NCI-H345 (cell line): ENCODE data around the gene SLC25A38.
"Not testable (repeated sequence)": the region's sequence is repeated elsewhere in the genome, so short reads cannot be mapped to it uniquely, and the experiment has no call there.

Experiments used
- DNase-seq: peaks from one replicate; lab custom pipeline; 2025; lab: John Stamatoyannopoulos, UW

Gene SLC25A38, protein sequence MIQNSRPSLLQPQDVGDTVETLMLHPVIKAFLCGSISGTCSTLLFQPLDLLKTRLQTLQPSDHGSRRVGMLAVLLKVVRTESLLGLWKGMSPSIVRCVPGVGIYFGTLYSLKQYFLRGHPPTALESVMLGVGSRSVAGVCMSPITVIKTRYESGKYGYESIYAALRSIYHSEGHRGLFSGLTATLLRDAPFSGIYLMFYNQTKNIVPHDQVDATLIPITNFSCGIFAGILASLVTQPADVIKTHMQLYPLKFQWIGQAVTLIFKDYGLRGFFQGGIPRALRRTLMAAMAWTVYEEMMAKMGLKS

DNA sequence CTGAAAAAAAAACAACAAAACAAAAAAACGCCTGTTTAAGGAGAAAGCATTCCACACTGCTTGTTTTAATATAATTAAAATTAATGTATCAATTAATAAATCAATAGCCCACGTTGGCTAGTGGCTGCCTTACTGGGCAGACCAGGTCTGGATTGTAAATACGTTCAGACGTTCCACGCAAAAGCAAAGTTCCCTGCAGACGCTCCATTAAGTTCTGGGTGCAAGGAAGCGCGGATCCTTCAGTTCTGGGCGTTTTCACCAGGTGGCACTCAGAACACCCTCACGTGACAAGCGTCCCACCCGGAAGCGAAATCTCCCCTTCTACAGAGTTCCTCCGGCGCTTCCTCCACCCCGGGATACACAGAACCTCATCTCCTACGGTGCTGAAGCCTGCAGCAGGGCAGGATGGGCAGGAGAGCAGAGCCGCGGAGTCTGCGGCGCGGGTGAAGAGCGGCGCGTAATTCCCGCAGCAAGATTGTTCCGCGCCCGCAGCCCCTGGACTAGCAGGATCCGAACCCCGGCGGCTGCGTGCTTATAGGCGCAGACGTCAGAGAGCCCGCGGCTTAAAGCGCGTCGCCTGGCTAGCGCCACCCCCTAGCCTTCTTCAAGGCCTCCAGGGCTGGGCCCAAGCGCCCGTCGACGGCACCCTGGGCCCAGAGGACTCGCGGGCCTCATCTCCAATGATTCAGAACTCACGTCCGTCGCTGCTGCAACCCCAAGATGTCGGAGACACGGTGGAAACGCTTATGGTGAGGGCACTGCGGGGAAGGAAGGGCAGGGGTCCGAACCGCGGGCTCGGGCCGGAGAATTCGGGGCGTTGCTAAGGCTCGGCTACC lies at the start of gene SLC25A38:
Gene SLC25A38 (plus strand): TSS at position 326 of the 836 bp plus-strand sequence. CDS start 355 bp downstream, at position 681.
- DNase-seq, result no peak

DNA sequence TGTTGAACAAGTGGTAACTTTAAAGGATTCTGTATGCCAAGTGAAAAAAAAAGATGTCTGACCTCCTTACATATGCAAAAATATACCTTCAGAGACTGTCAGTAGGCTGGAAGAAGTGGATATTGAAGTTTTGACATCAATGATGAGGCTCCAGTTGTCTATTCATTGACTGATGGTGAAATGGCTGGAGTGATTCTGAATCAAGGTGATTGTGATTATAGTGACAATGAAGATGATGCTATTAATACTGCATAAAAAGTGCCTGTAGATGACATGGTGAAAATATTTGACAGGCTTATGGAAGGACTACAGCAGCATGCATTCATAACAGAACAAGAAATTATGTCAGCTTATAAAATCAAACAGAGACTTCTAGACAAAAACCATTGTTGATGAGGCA lies 49.6 kb upstream of the SLC25A38 start:
- DNase-seq, result no peak

DNA sequence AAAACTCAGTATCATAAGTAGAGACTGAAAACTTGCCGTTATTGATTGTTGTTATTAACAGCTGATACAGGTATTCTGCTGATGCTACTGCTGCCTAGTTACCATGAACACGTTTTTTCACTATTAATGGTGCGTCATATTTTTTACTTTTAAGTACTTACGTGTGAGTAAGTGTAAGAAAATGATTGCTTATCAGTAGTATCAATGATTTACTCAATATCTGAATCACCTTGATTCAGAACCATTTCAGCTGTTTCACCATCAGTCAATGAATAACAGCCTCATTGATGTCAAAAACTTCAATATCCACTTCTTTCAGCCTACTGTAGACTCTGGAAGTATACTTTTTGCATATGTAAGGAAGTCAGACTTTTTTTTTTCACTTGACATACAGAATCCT lies 49.0 kb upstream of the SLC25A38 start:
- no peak for DNase-seq

DNA sequence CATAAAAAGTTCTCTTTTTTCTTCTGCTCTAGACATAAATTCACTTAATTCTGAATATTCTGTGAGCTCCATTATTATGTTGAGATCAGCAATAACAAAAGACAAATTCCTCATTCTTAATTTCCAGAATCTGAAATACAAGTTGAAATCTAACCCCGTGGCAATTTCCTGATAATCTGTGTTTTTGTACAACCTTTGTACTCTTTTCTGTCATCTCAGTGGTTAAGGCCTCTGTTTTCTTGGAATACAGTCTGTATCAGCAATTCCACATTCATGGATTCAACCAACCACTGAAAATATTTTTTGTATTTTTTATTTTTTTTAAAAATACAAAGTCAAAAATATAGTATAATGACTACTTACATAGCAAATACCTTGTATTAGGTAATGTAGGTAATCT lies 45.0 kb upstream of the SLC25A38 start:
- no peak for DNase-seq

DNA sequence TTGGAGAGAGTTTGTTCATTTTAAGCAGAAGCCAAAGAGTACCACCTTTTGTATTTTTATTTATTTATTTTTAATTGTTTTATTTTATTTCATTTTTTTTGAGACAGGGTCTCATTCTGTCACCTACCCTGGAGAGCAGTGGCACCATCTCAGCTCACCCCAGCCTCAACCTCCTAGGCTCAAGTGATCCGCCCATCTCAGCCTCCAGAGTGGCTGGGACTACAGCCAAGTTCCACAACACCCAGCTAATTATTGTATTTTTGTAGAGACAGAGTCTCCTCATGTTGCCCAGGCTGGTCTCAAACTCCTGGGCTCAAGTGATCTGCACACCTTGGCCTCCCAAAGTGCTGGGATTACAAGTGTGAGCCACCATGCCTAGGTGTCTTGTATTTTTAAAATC lies 44.1 kb upstream of the SLC25A38 start:
- no peak for DNase-seq

DNA sequence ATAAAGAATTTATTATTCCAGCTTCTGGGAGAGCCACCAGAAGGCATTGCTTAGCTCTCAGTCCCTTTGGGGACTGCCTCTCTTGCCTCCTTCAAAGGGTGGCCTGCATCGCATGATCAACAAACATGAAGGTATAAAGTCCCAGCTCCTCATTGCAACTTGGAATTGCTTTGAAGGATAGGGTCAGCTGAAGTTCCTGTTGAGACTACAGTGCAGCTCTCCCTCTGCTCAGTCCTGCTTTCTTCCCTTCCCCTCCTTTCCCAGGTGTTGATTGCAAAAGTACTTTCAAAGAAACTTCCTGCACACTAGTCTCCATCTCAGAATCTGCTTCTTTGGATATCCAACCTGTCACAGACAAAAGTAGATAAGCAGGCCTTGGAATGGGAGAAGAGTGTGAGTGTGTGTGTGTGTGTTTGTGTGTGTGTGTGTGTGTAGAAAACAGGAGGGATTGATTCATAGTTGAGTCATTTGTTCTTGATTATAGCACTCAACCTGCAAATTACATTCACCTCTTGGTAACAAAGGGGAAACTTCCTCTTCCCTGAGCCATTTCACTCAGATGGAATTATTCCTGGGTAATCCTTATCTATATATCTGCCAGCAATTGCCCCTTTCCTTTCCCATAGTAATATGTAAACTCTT lies 40.0 kb upstream of the SLC25A38 start:
- DNase-seq, result no peak

DNA sequence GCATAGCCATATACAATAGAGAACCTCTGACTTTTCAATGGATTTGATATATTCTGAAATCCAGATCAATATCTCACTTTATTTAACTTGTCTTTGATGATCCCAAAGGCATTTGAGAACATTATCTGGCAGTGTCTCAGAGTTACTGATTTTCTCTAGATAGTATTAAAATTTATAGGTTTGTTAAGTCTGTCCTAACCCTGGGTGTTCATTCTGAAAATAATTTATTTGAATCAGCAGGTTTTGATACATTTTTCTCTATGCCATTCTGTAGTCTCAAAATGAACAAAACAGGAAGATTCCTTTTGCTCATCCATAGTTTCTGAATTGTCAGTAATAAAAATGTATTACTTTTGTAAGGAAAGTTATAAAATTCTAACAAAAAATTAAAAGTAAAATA lies 39.4 kb upstream of the SLC25A38 start:
- no peak for DNase-seq

DNA sequence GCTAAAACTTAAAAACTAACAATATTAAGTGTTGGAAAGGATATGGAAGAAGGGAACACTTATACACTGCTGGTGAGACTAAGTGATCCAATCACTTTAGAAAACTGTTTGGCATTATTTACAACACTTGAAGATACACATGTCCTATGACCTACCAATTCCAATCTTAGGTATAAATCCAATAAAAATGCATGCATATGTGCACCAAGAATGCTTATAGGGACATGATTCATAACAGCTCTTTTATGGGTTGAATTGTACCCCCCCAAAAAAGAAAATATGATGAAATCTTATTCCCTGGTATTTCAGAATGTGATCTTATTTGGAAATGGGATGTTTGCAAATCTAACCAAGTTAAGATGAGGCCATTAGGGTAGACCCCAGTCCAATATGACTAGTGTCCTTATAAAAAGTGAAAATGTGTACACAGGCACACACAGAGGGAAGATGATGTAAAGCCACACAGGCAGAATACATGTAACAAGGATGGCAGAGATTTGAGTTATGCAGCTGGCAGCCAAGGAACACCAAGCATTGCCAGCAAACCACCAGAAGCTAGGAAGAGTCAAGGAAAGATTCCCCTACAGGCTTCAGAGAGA lies 38.3 kb upstream of the SLC25A38 start:
- DNase-seq, result no peak

DNA sequence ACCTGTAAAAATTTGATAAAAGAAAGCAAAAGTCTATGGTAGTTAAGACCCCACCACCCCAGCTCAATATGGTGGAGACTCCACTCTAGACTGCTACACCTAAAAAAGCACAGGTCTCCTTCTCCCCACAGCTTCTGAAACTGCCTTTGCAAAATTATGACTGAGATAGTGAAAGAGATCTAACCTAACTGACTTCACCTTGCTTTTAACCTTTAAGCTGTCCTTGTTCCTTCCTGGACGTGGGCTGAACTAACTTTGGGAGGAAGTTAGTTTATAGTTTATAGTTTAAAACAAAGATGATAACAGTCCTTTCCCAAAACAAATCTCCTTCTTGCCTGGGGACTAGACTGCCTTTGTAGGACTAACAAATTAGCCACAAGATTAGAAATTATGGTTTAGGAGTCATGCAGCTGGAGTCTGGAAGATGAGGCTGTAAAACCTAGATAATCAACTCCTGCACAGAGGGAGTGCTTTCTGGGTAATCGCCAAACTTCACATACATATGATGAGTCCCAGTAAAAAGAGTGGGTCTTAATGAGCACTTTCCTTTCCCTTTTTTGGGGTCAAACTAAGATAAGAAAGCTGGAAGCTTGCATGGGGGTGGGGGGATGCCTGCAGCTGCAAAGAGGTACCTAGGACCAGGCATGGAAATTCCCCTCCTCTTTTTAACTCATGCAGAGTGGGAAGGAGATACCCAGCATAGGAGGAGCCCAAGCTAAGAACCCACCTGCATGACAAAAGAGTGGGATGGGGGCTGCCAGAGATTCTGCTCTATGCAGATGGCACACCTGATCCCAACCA lies 36.2 kb upstream of the SLC25A38 start:
- DNase-seq, result no peak

DNA sequence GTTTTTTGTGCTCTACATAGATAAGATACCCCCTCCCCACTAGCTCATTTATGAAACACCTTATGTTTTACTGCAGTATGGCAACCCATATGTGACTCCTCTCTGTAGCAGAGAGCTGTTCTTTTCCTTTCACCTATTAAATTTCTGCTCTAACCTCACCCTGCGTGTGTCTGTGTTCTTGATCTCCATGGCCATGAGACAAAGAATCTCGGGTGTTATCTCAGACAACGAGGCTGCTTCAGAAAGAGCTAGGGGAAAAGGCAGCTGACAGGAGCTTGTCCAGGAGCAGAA lies 35.6 kb upstream of the SLC25A38 start:
- DNase-seq, result no peak

DNA sequence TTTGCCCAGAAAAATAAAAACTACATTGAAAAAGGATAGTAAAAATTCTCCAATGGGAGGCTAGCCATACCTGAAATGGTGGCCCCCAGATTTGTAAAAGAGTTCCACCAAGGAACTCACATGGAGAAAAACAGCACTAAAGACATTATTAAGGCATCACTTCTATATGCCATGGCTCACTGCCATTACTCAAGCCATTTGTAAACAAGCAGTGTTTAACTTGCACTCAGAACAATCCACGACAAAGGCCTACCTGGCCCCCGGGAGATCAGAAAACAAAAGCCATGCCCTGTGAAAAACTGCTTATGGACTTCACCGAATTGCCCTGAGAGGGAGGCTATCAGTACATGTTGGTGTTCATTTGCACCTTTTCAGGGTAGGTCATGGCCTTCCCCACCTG lies 34.1 kb upstream of the SLC25A38 start:
- DNase-seq, result peak; percentile 84

DNA sequence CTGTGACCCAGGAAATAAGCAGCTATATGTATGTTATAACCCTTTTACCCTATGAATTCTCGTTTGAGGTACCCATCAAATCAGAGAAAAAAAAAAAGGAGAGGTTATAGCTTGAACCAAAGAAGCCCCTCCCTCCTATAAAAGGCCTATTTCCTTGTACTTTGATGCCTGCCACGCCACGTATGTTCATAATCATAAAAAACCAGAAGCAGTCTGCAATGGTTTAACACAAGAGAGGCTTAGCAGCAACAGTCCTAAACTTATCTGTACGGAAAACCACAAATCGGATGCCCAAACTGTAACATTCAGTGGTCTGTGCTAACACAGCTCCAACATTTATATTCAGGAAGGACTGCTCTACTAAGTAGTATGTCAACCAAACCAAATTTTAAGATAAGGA lies 32.5 kb upstream of the SLC25A38 start:
- no peak for DNase-seq

DNA sequence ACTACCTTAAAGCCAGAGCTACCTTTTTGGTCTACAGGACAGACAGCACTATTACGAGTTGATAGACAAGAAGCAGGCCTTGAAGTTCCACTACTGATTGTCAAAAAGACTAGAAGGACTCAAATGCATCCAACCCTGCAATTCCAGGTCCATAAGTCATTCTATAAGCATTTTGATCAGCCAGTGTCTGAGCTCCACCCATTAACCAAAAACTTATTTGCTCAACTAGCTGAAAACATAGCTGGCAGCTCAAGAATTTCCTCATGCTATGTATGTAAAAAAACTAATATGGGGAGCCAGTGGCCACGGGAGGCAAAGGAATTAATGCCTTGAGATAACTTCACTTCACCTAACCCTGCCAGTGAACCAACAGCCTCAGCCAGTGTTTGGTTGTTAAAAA lies 32.0 kb upstream of the SLC25A38 start:
- not testable (repeated sequence) for DNase-seq

DNA sequence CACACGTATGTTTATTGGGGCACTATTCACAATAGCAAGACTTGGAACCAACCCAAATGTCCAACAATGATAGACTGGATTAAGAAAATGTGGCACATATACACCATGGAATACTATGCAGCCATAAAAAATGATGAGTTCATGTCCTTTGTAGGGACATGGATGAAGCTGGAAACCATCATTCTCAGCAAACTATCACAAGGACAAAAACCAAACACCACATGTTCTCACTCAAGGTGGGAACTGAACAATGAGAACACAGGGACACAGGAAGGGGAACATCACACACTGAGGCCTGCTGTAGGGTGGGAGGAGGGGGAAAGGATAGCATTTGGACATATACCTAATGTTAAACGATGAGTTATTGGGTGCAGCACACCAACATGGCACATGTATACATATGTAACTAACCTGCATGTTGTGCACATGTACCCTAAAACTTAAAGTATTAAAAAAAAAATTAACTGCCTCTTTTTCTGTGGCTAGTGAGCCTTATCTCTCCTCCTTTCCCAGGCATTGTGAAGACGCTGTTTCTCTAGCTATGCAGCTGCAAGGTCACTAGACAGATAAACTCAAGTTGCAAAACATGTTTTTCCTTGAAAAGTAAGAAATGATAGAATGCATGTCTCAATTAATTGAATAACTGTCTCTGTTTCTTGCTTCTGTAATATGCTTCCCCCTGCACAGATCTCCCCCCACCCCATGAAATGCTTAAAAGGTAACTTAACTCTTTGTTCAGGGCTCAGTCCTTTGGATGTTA lies 29.8 kb upstream of the SLC25A38 start:
- DNase-seq, result not testable (repeated sequence)

DNA sequence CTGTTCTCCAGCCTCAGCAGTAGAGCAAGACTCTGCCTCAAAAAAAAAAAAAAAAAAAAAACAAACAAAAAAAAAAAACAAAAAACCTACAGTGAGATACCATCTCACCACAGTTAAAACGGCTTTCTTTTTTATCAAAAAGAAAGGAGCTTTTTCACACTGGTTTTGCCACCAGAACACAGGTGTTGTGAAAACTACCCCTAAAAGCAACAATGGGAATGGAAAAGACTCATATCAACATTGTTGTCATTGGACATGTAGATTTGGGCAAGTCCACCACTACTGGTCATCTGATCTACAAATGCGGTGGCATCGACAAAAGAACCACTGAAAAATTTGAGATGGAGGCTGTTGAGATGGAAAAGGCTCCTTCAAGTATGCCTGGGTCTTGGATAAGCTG lies 24.8 kb upstream of the SLC25A38 start:
- DNase-seq, result no peak

DNA sequence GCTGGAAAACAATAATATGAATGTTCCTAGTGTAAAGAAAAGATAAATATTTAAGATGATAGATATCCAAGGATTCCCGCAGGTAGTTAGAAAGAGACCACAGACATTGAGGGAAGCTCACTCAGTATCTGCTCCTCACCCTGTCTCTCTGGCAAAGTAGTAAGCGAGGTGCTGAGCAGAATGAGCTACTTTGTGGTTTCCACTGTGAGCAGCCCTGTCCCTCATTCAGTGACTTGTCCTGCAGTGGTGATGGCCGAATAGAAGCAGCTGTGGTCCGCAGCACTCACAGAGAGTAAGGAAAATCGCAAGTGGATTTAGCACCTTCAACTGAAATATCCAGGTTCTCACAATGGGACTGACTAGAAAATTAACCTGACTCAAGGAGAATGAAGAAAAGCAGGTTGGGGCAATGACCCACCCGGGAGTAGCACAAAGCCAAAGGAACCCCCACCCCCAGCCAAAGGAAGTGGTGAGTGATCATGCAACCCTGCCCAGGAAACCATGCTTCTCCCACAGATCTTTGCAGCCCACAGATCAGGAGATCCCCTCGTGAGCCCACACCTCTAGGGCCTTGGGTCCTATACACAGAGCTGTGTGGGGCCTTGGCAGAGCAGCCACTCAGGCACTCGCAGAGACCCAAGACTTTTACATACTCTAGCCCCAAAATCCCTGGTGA lies 21.8 kb upstream of the SLC25A38 start:
- DNase-seq, result no peak

DNA sequence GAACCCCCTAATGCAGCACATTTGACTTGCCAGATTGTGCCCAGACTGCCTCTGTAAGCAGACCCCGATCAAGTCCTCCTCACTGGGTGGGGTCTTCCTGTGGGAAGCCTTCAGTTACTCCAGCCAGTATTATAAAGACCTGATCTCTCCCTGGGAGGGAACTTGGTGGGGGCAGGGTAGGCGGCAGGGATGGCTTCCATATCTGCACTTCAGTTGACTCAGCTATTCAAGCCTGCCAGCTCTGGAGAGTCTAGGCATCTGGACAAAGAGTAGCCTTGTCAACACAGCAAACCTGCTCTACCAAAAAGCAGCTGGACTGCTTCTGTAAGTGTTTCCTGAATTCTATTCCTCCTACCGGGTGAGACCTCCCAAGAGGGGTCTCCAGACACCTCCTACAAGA lies 21.0 kb upstream of the SLC25A38 start:
- no peak for DNase-seq

DNA sequence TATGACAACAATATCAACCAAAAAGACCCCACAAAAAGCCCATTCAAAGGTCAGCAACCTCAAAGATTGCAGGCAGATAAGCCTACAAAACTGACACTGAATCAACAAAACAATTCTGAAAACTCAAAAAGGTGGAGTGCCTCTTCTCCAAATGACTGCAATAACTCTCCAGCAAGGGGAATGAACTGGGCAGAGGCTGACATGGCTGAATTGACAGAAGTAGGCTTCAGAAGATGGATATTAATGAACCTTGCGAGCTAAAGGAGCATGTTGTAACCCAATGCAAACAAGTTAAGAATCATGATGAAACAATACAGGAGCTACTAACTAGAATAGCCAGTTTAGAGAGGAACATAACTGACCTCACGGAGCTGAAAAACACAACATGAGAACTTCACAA lies 20.4 kb upstream of the SLC25A38 start:
- DNase-seq, result peak; percentile 7

DNA sequence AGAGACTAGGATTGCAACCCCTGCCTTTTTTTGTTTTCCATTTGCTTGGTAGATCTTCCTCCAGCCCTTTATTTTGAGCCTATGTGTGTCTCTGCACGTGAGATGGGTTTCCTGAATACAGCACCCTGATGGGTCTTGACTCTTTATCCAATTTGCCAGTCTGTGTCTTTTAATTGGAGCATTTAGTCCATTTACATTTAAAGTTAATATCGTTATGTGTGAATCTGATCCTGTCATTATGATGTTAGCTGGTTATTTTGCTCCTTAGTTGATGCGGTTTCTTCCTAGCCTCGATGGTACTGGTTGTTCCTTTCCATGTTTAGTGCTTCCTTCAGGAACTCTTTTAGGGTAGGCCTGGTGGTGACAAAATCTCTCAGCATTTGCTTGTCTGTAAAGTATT lies 12.7 kb upstream of the SLC25A38 start:
- DNase-seq, result not testable (repeated sequence)

DNA sequence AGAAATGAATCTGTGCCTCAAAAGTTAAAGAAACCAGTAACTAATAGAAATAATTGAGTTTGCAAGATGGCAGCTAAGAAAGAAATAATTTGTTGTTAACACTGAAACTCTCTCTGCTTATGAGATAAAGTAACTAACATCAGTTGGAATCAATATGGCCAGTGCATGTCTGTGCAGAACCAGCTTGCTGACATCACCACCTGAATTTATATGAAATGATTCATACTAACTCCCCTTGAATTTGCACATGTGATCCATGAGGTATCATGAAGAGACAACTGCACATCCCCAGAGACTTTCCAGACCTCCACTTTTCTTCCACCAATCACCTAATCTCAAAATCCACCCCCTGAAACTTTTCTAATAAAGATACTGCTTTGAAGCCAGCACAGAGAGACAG lies 10.3 kb upstream of the SLC25A38 start:
- DNase-seq, result no peak
